ENCODE data around the gene KRT40.

KRT40 gene

GRCh38 chr17:40950176-40950575, 34.0 kb downstream of the KRT40 start:
- DNase-seq: no peak

- no peak for DNase-seq
These were observed 34.7 kb downstream of the KRT40 start for GRCh38 chr17:40949418-40949817.

- no peak for DNase-seq
These were observed 36.2 kb downstream of the KRT40 start for GRCh38 chr17:40947929-40948328.

- DNase-seq: no peak
These were observed 38.7 kb downstream of the KRT40 start for GRCh38 chr17:40945414-40945813.

- DNase-seq: no peak
These were observed 39.6 kb downstream of the KRT40 start for GRCh38 chr17:40944531-40944930.

GRCh38 chr17:40942553-40942952, 41.6 kb downstream of the KRT40 start:
- DNase-seq: no peak

- DNase-seq: no peak
These were observed 43.9 kb downstream of the KRT40 start for GRCh38 chr17:40940266-40940665.

GRCh38 chr17:40938981-40939380, 45.1 kb downstream of the KRT40 start:
- no peak for DNase-seq

- DNase-seq: no peak
These were observed 46.7 kb downstream of the KRT40 start, which contains the start of gene KRT23 for GRCh38 chr17:40937384-40937819. Gene KRT23 (minus strand): TSS chr17:40937646. CDS start chr17:40936603, 1,043 bp downstream.

- no peak for DNase-seq
These were observed 47.1 kb downstream of the KRT40 start for GRCh38 chr17:40936976-40937375.

- no peak for DNase-seq
These were observed 47.6 kb downstream of the KRT40 start for GRCh38 chr17:40936437-40936971.

GRCh38 chr17:40935624-40936023, 48.5 kb downstream of the KRT40 start:
- no peak for DNase-seq

- no peak for DNase-seq
These were observed 51.5 kb downstream of the KRT40 start for GRCh38 chr17:40932608-40933007.

GRCh38 chr17:40931311-40931710, 52.8 kb downstream of the KRT40 start:
- DNase-seq: no peak

Data from cortex of kidney (tissue), 1 donor.